Vagina (tissue), 2 donors: Measurements from ENCODE around the gene SLC66A2.

Experiments used
- CTCF ChIP-seq, 3 experiments: fragments of 450-650 bp in 2 of 3; fragments of 200-600 bp in 1 of 3; sonication (generic) in 1 of 3; IDR thresholded peaks; one replicate each; pipeline ENCODE4 v1.5.1; 2017 to 2019; ENCODE audit warnings: antibody characterized with exemption in 3 of 3, mild to moderate bottlenecking in 2 of 3, moderate library complexity in 2 of 3
- POLR2A ChIP-seq, 2 donors: fragments of 450-650 bp; IDR thresholded peaks; one replicate each; pipeline ENCODE4 v1.6.1; 2017; ENCODE audit warnings: antibody characterized with exemption in 2 of 2, mild to moderate bottlenecking in 2 of 2, moderate library complexity in 2 of 2
- POLR2AphosphoS5 ChIP-seq, 2 donors: sonication (generic); formaldehyde crosslinking; IDR thresholded peaks; one replicate each; pipeline ENCODE4 v1.9.0; 2017; ENCODE audit warnings: antibody characterized with exemption in 2 of 2, mild to moderate bottlenecking in 2 of 2, low read depth in 1 of 2; ENCODE audit not compliant: insufficient read depth in 1 of 2

GRCh38 chr18:79926715-79927606 lies 24.5 kb downstream of the SLC66A2 start:
- no peak for TF ChIP-seq CTCF (IDR thresholded peaks at IDR 0.05)
- no peak for TF ChIP-seq POLR2A (IDR thresholded peaks at IDR 0.05)
- TF ChIP-seq POLR2AphosphoS5 (IDR thresholded peaks at IDR 0.05; ENCODE audit: insufficient read depth in 1 of 2, low read depth in 1 of 2) = no peak
